Spinal cord (tissue), 10 donors: Measurements from ENCODE around the gene SIM2. TPM values are rescaled to one million over a fixed set of nuclear protein-coding genes. Genes with fewer than 3 reads are reported as not detected.

Experiments used
- DNase-seq, 6 donors: peaks; one replicate each; pipeline versions ENCODE4 v3.0.0 to v3.0.0-alpha.2; 2013 to 2015; ENCODE audit warnings: low spot score in 6 of 6, low read depth in 4 of 6
- H3K27ac ChIP-seq: one replicate; pipeline ENCODE4 v1.5.1; 2013; ENCODE audit warnings: low read depth, low read length, control low read depth
- H3K27me3 ChIP-seq: one replicate; pipeline ENCODE4 v1.6.1; 2013; ENCODE audit warnings: low read length; ENCODE audit not compliant: control insufficient read depth, insufficient read depth
- H3K36me3 ChIP-seq: one replicate; pipeline ENCODE4 v1.6.1; 2013; ENCODE audit warnings: low read length; ENCODE audit not compliant: control insufficient read depth, insufficient read depth
- H3K4me1 ChIP-seq: one replicate; pipeline ENCODE4 v1.6.1; 2013; ENCODE audit warnings: low read length; ENCODE audit not compliant: control insufficient read depth, insufficient read depth
- H3K4me3 ChIP-seq: one replicate; pipeline ENCODE4 v1.5.1; 2013; ENCODE audit warnings: low read depth, low read length, control low read depth
- H3K9me3 ChIP-seq: one replicate; pipeline ENCODE4 v1.6.1; 2013; ENCODE audit warnings: low read length; ENCODE audit not compliant: control insufficient read depth, insufficient read depth
- WGBS: methylation state at CpG from one replicate; pipeline ENCODE4 v1.1.5; 2013; ENCODE audit warnings: missing lambda C conversion rate; ENCODE audit not compliant: insufficient coverage; 5-methylcytosine and 5-hydroxymethylcytosine counted together
- polyA plus RNA-seq, 2 donors: library from polyadenylated mRNA; unstranded; fragments of 120-200 nt; gene quantifications; one replicate each; pipeline ENCODE4 v1.2.1, GENCODE V29; 2013; ENCODE audit not compliant: insufficient read length in 2 of 2
- total RNA-seq, 2 donors: library from RNA; depleted of rRNA in 1 of 2; stranded (reverse); fragments of 120-200 nt in 1 of 2; fragments of >200 nt in 1 of 2; gene quantifications; one replicate each; pipeline versions ENCODE4 v1.2.3 to v1.2.4, GENCODE V29; 2013 to 2014
- donor health status: healthy.

The SIM2 gene
- total and polyA plus RNA-seq, 4 donors = 0.06 to 3.3 (median 2.9) TPM; not detected in 1

DNA sequence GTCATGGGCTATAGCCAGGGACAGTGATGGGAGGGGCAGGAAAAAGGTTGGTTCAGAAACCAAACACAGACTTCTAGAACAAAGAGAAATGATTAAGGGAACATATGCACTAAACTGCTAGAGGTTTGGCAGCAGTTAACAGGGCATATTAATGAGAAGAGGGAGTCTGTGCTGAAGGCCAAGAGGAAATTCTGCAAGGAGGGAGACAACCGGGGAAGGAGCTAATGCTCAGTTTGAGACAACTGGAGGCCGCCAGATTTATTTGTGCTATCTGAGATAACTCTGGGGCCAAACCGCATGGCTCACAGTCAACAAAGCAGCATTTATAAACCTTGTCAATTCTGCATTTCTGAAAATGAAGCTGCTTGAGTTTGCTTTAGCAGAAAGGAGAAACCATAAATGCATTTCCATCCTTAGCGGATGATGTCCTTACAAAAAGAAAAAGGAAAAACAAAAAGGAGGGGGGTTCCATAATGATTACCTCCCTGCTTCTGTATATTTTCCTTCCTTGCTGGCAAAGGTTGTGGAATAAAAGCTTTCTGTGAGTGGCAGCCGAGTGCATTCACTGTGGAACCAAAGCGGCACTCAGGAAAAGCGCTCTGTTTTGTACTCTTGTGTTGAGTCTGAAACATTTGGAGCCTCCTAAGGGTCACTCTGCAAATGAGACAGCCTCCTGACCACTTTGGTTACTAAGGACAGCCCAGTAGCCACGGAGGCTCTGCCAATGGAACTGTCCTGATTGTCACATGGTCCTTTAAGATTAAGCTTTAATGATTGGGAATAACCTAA lies 70.3 kb downstream of the SIM2 start:
- Histone ChIP-seq H3K9me3 (no peaks in the 10 kb centered on the region), H3K27me3 (no peaks in the 10 kb centered on the region), H3K27ac (peak overlapping the region; percentile 72), H3K4me1 (peaks cover 28% of the 10 kb centered on the region), H3K36me3 (no peaks in the 10 kb centered on the region), H3K4me3 (no peak overlapping the region)
- DNase-seq = peak in 2 of 6 donors; percentile 78 to 90
- WGBS = 19% methylated on average over 5 of the region's 8 CpGs

DNA sequence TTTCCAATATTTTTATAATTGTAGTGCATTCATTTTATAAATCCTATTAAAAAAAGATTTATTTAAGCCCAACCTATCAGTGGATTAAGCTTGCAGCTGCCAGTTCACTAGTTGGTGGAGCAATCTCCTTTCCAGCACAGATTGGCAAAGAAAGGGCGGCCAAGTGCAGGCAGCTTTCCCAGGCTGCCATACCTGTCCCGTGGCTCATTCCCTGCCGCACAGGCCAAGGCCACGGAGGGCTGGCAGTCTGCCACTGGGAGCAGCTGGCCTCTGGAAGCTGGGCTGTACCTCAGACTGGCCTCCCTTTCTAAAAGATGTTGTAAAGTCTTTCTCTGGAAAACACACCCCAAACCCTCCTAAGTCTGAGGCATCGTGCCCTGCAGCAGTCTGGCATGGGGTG lies 74.2 kb downstream of the SIM2 start:
- H3K36me3 ChIP-seq = no peaks in the 10 kb centered on the region
- no peaks in the 10 kb centered on the region for H3K27me3 ChIP-seq
- H3K4me3 ChIP-seq = no peak overlapping the region
- H3K4me1 ChIP-seq = peaks cover 19% of the 10 kb centered on the region
- WGBS = 33% methylated on average over 5 of the region's 5 CpGs
- peak in 1 of 6 donors; percentile 69 for DNase-seq
- no peaks in the 10 kb centered on the region for H3K9me3 ChIP-seq
- H3K27ac ChIP-seq = no peak overlapping the region

DNA sequence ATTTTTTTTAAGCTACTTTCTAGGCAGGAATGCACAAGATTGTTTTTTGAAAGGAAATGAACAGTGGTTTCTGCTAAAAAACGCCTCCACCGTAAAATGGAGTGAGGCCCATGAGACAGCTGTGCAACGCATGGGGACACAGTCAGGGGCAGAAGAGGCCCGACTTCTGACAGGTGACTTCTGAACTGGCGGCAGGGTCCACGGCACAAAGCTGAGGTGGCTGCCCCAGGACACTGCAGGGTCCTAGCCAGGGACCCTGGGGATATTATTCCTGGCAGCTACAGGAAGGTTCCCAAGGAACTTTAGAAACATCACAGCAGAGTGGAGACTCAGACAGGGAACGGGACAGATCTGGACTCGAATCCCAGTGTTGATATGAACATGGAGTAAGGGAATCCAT lies 75.1 kb downstream of the SIM2 start:
- H3K36me3 ChIP-seq = no peaks in the 10 kb centered on the region
- 49% methylated on average over 7 of the region's 8 CpGs for WGBS
- no peak for DNase-seq
- peaks cover 10% of the 10 kb centered on the region for H3K4me1 ChIP-seq
- no peaks in the 10 kb centered on the region for H3K27me3 ChIP-seq
- no peak overlapping the region for H3K27ac ChIP-seq
- H3K9me3 ChIP-seq = no peaks in the 10 kb centered on the region
- H3K4me3 ChIP-seq = no peak overlapping the region

DNA sequence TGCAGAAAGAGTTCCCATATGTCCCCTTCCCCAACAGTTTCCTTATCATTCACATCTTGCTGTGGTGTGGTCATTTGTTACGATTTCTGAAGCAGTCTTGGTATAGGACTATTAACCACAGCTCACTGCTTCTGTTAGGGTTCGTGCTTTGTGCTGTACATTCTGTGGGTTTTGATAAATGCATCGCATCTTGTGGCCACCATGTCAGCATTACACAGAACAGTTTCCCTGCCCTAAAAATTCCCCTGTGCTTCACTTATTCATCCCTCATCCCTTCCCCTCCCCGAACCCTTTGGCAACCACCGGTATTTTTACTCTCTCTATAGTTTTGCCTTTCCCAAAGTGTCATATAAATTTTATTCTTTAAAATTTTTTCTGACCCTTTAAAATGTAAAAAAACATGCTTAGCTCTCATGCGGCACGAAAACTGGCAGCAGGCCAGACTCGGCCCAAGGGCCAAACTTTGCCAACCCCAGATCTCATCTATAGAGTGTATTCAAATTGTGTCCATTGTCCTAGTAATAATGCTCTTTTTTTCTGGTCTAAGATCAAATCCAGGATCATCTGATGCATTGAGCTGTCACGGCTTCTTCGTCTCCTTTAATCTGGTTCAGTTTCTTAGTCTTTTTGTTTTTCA lies 78.2 kb downstream of the SIM2 start:
- Histone ChIP-seq H3K4me3 (no peak overlapping the region), H3K27me3 (no peaks in the 10 kb centered on the region), H3K36me3 (no peaks in the 10 kb centered on the region), H3K9me3 (no peaks in the 10 kb centered on the region), H3K27ac (no peak overlapping the region), H3K4me1 (peaks cover 6% of the 10 kb centered on the region)
- WGBS = 58% methylated on average over 3 of the region's 10 CpGs
- DNase-seq = no peak

DNA sequence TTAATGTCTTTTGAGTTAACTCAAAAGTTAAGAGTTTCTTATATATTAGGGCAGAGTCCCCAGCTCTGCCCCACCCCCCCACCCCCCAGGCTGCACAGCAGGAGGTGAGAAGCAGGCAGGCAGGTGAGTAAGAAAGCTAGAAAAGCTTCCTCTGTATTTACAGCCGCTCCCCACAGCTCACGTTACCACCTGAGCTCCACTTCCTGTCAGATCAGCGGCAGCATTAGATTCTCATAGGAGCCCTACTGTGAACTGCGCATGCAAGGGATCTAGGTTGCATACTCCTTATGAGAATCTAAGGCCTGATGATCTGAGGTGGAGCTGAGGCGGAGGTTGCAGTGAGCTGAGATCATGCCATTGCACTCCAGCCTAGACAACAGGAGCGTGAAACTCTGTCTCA lies 81.9 kb downstream of the SIM2 start:
- H3K27ac ChIP-seq = no peak overlapping the region
- DNase-seq = no peak
- no peaks in the 10 kb centered on the region for H3K9me3 ChIP-seq
- no peaks in the 10 kb centered on the region for H3K4me1 ChIP-seq
- no peak overlapping the region for H3K4me3 ChIP-seq
- H3K36me3 ChIP-seq = peaks cover 2% of the 10 kb centered on the region
- H3K27me3 ChIP-seq = no peaks in the 10 kb centered on the region
- WGBS = 100% methylated on average over 2 of the region's 6 CpGs

DNA sequence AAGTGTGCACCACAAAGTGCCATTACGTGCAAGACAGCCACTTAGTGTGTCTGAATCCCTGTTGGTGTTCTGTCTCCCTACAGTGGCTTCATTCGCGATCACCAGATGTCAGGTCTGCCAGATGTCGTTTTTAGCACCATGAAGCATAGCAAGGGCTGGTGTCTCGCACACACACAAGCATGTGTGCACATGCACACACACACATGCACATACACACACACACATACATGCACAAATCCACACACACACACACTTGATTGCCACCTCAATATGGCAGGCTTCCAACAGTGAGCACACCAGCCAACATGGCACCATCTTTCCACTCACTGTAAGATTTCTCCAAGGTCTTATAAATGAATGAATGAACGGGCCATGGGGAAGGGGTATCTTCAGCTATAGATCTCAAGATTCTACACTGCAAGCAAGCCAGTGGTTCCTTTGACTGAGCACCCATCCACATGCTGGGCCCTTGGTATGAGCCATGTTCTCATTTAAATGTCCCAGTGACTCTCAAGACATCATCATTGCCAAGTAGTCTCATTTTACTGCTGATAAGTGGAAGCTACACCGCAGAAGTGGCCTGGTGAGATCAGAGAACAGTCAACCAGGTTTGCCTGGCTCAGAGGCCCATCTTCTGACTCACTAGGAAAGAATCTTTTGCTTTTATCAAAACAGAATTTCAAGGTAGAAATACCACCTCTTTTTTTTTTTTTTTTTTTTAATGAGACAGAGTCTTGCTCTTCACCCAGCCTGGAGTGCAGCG lies 84.9 kb downstream of the SIM2 start:
- no peak overlapping the region for H3K4me3 ChIP-seq
- no peak overlapping the region for H3K27ac ChIP-seq
- WGBS = 82% methylated on average over 6 of the region's 8 CpGs
- no peaks in the 10 kb centered on the region for H3K27me3 ChIP-seq
- no peaks in the 10 kb centered on the region for H3K4me1 ChIP-seq
- DNase-seq = no peak
- peaks cover 4% of the 10 kb centered on the region for H3K36me3 ChIP-seq
- H3K9me3 ChIP-seq = no peaks in the 10 kb centered on the region

DNA sequence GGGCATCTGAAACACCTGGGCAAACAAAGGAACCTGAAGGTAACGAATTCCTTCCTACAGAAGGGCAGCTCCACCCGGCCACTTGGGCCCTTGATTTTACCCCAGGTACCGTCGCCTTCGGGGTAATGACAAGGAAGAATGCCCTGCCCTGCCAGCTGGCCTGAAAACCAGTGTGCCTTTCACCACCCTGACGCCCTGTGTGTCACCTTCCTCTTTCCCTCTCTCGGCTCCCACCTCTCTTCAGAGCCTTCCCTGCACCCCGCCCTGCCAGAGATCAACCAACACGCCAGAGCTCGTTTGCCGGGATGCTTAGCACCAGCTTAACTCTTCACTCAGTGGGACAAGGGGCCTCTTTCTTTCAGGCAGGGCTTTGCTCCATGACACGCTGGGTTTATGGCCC lies 86.0 kb downstream of the SIM2 start:
- Histone ChIP-seq H3K4me3 (no peak overlapping the region), H3K9me3 (no peaks in the 10 kb centered on the region), H3K27me3 (no peaks in the 10 kb centered on the region), H3K4me1 (no peaks in the 10 kb centered on the region), H3K36me3 (peaks cover 4% of the 10 kb centered on the region), H3K27ac (no peak overlapping the region)
- DNase-seq = no peak
- WGBS = 80% methylated on average over 12 of the region's 12 CpGs

DNA sequence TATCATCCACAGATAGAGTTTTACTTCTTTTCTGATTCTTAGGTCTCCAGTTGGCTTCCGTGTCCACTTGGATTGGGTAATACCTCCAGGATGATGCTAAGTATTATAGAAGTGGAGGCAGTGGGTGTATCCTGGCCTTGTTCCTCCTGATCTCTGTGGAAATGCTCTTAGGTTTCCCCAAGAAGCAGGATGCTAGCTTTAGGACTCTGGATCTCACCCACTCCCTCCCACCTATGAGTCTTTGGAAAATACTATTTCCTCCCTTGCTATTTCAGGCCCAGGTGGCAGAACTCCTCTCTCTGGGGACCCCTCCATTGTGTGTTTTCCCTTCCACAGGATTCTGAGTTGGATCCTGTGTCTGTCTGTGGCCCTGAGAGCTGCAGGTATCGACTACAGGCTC lies 86.7 kb downstream of the SIM2 start:
- Histone ChIP-seq H3K9me3 (no peaks in the 10 kb centered on the region), H3K4me3 (no peak overlapping the region), H3K4me1 (no peaks in the 10 kb centered on the region), H3K27me3 (no peaks in the 10 kb centered on the region), H3K27ac (no peak overlapping the region), H3K36me3 (peaks cover 4% of the 10 kb centered on the region)
- no peak for DNase-seq
- 100% methylated on average over 1 of the region's 2 CpGs for WGBS

DNA sequence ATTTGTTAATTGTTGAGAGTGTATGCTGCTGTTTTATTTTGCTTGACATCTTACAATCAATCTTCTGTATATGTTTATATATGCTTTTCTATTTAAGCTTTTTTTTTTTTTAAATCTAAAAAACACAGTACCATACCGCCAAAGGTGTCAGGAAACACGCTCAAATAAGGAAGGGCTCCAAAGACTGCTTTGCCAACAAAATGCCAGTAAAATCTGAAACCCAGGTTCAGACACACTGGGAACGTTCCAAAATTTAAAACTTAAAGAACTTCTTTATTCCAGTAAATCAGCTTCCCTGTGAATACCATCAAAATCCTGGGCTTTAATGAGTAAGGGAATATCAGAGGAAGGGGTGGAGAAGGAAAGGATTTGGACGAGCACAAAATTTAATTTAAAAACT lies 87.3 kb downstream of the SIM2 start:
- no peaks in the 10 kb centered on the region for H3K27me3 ChIP-seq
- 94% methylated on average over 2 of the region's 4 CpGs for WGBS
- DNase-seq = no peak

More for the DNA sequence above, 87.3 kb downstream of the SIM2 start:
- Histone ChIP-seq H3K27ac (no peak overlapping the region), H3K4me1 (peaks cover 2% of the 10 kb centered on the region), H3K4me3 (no peak overlapping the region), H3K36me3 (peaks cover 4% of the 10 kb centered on the region), H3K9me3 (no peaks in the 10 kb centered on the region)
